ENCODE measurements around the gene OTUB2.

Gene OTUB2

GRCh38 chr14:94031883-94032279 is 5.7 kb downstream of the OTUB2 start:
- CTCF ChIA-PET: interaction anchor here (1.3 to 9.0 kb wide), 4 partner anchors 11 to 108 kb away, joined by 4 to 182 read pairs (median 104); partner anchors contain the start of gene OTUB2
- POLR2A ChIA-PET: no interaction called here
- DNase-seq (ENCODE audit: extremely low spot score): no peak
- no peak for TF ChIP-seq CTCF (IDR thresholded peaks at IDR 0.05; ENCODE audit: control extremely low read depth, extremely low read depth, low read depth, missing control alignments)

- DNase-seq (ENCODE audit: extremely low spot score): no peak
- TF ChIP-seq CTCF (IDR thresholded peaks at IDR 0.05; ENCODE audit: control extremely low read depth, extremely low read depth, low read depth, missing control alignments): no peak
- CTCF ChIA-PET: interaction anchor here (1.5 to 9.0 kb wide), 13 partner anchors 12 to 145 kb away, joined by 4 to 182 read pairs (median 30); partner anchors contain the start of genes DDX24, IFI27L1 and OTUB2
- POLR2A ChIA-PET: no interaction called here
Observed at GRCh38 chr14:94034886-94035285, 8.7 kb downstream of the OTUB2 start.

- peak; percentile 75 for TF ChIP-seq CTCF (IDR thresholded peaks at IDR 0.05; ENCODE audit: control extremely low read depth, extremely low read depth, low read depth, missing control alignments)
- CTCF ChIA-PET: interaction anchor here (0.5 to 9.0 kb wide), 41 partner anchors 11 to 449 kb away, joined by 3 to 182 read pairs (median 5); partner anchors contain the start of genes DDX24, IFI27L1, IFI27L2 and OTUB2
- POLR2A ChIA-PET: no interaction called here
- DNase-seq (ENCODE audit: extremely low spot score): peak; percentile 84
Observed at GRCh38 chr14:94036313-94037167, 10.4 kb downstream of the OTUB2 start.

- no peak for DNase-seq (ENCODE audit: extremely low spot score)
- ChIA-PET CTCF (interaction anchor here (0.8 to 9.0 kb wide), 13 partner anchors 9 to 142 kb away, joined by 3 to 182 read pairs (median 30); partner anchors contain the start of genes IFI27L2 and OTUB2), POLR2A (no interaction called here)
- TF ChIP-seq CTCF (IDR thresholded peaks at IDR 0.05; ENCODE audit: control extremely low read depth, extremely low read depth, low read depth, missing control alignments): no peak
Observed at GRCh38 chr14:94037954-94038353, 11.8 kb downstream of the OTUB2 start.

- no peak for TF ChIP-seq CTCF (IDR thresholded peaks at IDR 0.05; ENCODE audit: control extremely low read depth, extremely low read depth, low read depth, missing control alignments)
- CTCF ChIA-PET: interaction anchor here (0.8 to 9.0 kb wide), 12 partner anchors 9 to 141 kb away, joined by 3 to 182 read pairs (median 31); partner anchors contain the start of genes IFI27L2 and OTUB2
Observed at GRCh38 chr14:94038510-94038909, 12.4 kb downstream of the OTUB2 start.

GRCh38 chr14:94038921-94039629 is 12.9 kb downstream of the OTUB2 start:
- TF ChIP-seq CTCF (IDR thresholded peaks at IDR 0.05; ENCODE audit: control extremely low read depth, extremely low read depth, low read depth, missing control alignments): no peak
- ChIA-PET POLR2A (no interaction called here), CTCF (interaction anchor here (1.3 to 9.0 kb wide), 5 partner anchors 18 to 141 kb away, joined by 3 to 182 read pairs (median 57); partner anchors contain the start of gene OTUB2)
- no peak for DNase-seq (ENCODE audit: extremely low spot score)

More at GRCh38 chr14:94038510-94038909, 12.4 kb downstream of the OTUB2 start:
- DNase-seq (ENCODE audit: extremely low spot score): no peak
- POLR2A ChIA-PET: no interaction called here
